ENCODE results near the gene CGB1.
A peak's percentile ranks its signal among the peaks of the same experiment; 100 is the strongest.

Gene CGB1

DNA sequence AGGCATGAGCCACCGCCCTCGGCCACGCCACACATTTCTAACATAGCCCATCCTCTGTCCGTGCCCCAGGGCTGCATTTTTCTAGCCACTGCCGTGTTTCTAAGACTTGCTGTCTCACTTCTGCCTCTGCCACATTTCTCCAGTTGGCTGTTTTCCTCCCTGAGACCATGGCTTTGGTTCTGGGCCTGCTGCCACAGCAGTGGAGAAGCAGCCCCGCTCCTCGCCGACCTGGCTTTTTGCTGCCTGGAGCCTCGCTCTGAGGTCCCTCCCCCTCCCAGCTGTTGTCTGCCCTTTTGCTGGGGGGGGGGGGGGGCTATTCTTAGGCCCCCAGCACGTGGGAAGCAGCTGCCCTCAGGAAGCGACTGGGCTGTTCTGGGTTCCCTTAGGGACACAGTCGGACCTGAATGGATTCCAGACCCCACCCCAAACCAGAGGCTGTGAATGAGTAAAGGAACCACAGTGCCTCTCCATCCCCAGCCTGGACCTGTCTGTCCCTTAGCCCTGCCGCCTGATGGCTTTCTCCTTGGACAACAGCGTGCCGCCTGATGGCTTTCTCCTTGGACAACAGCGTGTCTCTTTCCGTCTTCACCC lies 46.9 kb downstream of the CGB1 start:
- H4K20me1 ChIP-seq (ENCODE audit: insufficient read depth, low read length), result no peaks in the 10 kb centered on the region
- peaks cover 16% of the 10 kb centered on the region for H3K79me2 ChIP-seq (ENCODE audit: insufficient read depth, low read length)
- no peak overlapping the region for H3K4me2 ChIP-seq (ENCODE audit: low read length)
- no peaks in the 10 kb centered on the region for H3K27me3 ChIP-seq (ENCODE audit: insufficient read depth, low read length)
- no peaks in the 10 kb centered on the region for H3K9me3 ChIP-seq (ENCODE audit: low read length)
- H2AFZ ChIP-seq (ENCODE audit: low read length), result no peak overlapping the region
- H3F3A ChIP-seq (ENCODE audit: insufficient read depth, low read length), result no peaks in the 10 kb centered on the region
- no peak overlapping the region for H3K9ac ChIP-seq (ENCODE audit: low read length)
- H3K36me3 ChIP-seq (ENCODE audit: insufficient read depth, low read length), result peaks cover 30% of the 10 kb centered on the region
- peaks cover 31% of the 10 kb centered on the region for H3K4me1 ChIP-seq (ENCODE audit: insufficient read depth, low read length, severe bottlenecking)
- TF ChIP-seq, protein P1, sequence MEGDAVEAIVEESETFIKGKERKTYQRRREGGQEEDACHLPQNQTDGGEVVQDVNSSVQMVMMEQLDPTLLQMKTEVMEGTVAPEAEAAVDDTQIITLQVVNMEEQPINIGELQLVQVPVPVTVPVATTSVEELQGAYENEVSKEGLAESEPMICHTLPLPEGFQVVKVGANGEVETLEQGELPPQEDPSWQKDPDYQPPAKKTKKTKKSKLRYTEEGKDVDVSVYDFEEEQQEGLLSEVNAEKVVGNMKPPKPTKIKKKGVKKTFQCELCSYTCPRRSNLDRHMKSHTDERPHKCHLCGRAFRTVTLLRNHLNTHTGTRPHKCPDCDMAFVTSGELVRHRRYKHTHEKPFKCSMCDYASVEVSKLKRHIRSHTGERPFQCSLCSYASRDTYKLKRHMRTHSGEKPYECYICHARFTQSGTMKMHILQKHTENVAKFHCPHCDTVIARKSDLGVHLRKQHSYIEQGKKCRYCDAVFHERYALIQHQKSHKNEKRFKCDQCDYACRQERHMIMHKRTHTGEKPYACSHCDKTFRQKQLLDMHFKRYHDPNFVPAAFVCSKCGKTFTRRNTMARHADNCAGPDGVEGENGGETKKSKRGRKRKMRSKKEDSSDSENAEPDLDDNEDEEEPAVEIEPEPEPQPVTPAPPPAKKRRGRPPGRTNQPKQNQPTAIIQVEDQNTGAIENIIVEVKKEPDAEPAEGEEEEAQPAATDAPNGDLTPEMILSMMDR (IDR thresholded peaks at IDR 0.05; ENCODE audit: low read length), result no peak
- no peak for TF ChIP-seq EZH2 (IDR thresholded peaks at IDR 0.05; ENCODE audit: borderline replicate concordance, low read length)
- H3K27ac ChIP-seq (ENCODE audit: low read depth, low read length, poor library complexity, severe bottlenecking), result no peak overlapping the region
- no peaks in the 10 kb centered on the region for H3K9me2 ChIP-seq (ENCODE audit: low read depth, low read length)
- no peak overlapping the region for H3K4me3 ChIP-seq (ENCODE audit: low read depth, low read length, poor library complexity, severe bottlenecking)

DNA sequence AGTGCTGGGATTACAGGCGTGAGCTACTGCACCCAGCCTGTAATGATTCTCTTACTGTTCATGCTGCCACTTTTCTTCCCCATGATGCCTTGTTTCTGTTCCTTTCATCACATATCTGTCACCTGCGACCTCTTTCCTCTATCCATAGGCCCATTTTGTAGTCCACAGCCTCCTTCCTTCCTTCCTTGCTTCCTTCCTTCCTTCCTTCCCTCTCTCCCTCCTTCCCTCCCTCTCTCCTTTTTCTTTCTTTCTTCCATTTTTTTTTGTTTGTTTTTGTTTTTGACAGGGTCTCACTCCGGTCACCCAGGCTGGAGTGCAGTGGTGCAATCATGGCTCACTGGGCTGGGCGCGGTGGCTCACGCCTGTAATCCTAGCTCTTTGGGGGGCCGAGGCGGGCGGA lies 47.8 kb downstream of the CGB1 start:
- TF ChIP-seq, protein P1 (IDR thresholded peaks at IDR 0.05; ENCODE audit: low read length), result no peak
- TF ChIP-seq EZH2 (IDR thresholded peaks at IDR 0.05; ENCODE audit: borderline replicate concordance, low read length), result no peak

DNA sequence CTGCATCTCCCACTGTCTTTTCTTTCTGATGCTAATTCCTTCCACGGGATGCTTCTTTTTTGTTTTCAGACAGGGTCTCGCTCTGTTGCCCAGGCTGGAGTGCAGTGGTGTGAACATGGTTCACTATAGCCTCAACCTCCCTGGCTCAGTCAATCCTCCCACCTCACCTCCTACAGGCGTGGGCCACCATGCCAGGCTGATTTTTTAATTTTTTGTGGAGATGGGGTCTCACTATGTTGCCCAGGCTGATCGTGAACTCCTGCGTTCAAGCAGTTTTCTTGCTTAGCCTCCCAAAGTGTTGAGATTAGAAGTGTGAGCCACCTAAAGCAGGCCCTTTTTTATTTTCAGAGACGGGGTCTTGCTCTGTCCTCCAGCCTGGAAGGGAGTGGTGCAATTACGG lies 48.4 kb downstream of the CGB1 start:
- peak overlapping the region; percentile 70 for H3K27ac ChIP-seq (ENCODE audit: low read depth, low read length, poor library complexity, severe bottlenecking)
- H3K4me2 ChIP-seq (ENCODE audit: low read length), result no peak overlapping the region
- H3K4me1 ChIP-seq (ENCODE audit: insufficient read depth, low read length, severe bottlenecking), result peaks cover 24% of the 10 kb centered on the region
- H3K9ac ChIP-seq (ENCODE audit: low read length), result no peak overlapping the region
- no peak overlapping the region for H3K4me3 ChIP-seq (ENCODE audit: low read depth, low read length, poor library complexity, severe bottlenecking)
- no peaks in the 10 kb centered on the region for H3K9me2 ChIP-seq (ENCODE audit: low read depth, low read length)
- H4K20me1 ChIP-seq (ENCODE audit: insufficient read depth, low read length), result no peaks in the 10 kb centered on the region
- TF ChIP-seq EZH2 (IDR thresholded peaks at IDR 0.05; ENCODE audit: borderline replicate concordance, low read length), result no peak
- TF ChIP-seq, protein P1 (IDR thresholded peaks at IDR 0.05; ENCODE audit: low read length), result no peak
- H2AFZ ChIP-seq (ENCODE audit: low read length), result no peak overlapping the region
- H3K27me3 ChIP-seq (ENCODE audit: insufficient read depth, low read length), result no peaks in the 10 kb centered on the region
- H3K79me2 ChIP-seq (ENCODE audit: insufficient read depth, low read length), result 0 out of 2 replicates have a peak, but pooled peaks cover 6% of the 10 kb centered on the region
- no peaks in the 10 kb centered on the region for H3F3A ChIP-seq (ENCODE audit: insufficient read depth, low read length)
- no peaks in the 10 kb centered on the region for H3K9me3 ChIP-seq (ENCODE audit: low read length)
- H3K36me3 ChIP-seq (ENCODE audit: insufficient read depth, low read length), result peaks cover 37% of the 10 kb centered on the region

More for the DNA sequence above, 47.8 kb downstream of the CGB1 start:
- Histone ChIP-seq H3K4me1 (ENCODE audit: insufficient read depth, low read length, severe bottlenecking) (peaks cover 24% of the 10 kb centered on the region), H3K27me3 (ENCODE audit: insufficient read depth, low read length) (no peaks in the 10 kb centered on the region), H4K20me1 (ENCODE audit: insufficient read depth, low read length) (no peaks in the 10 kb centered on the region), H2AFZ (ENCODE audit: low read length) (no peak overlapping the region), H3K36me3 (ENCODE audit: insufficient read depth, low read length) (peaks cover 34% of the 10 kb centered on the region), H3K79me2 (ENCODE audit: insufficient read depth, low read length) (peaks cover 6% of the 10 kb centered on the region; the same call in 1 of the 2 replicates), H3K4me2 (ENCODE audit: low read length) (no peak overlapping the region), H3K9me3 (ENCODE audit: low read length) (no peaks in the 10 kb centered on the region), H3F3A (ENCODE audit: insufficient read depth, low read length) (no peaks in the 10 kb centered on the region), H3K4me3 (ENCODE audit: low read depth, low read length, poor library complexity, severe bottlenecking) (no peak overlapping the region), H3K9ac (ENCODE audit: low read length) (no peak overlapping the region), H3K27ac (ENCODE audit: low read depth, low read length, poor library complexity, severe bottlenecking) (no peak overlapping the region), H3K9me2 (ENCODE audit: low read depth, low read length) (no peaks in the 10 kb centered on the region)

Data from OCI-LY1 (cell line).